HepG2 (cell line): ENCODE results near the gene MAP3K14. TPM values are rescaled to one million over a fixed set of nuclear protein-coding genes. Genes with fewer than 3 reads are reported as not detected.

Experiments
- ATAC-seq: fragments of 200-7000 bp; cut with Tn5 transposase; 3 replicates; pipeline ENCODE4 v1.9.1; 2020; ENCODE audit warnings: mild to moderate bottlenecking, moderate library complexity
- BruUV-seq: library from RNA; stranded (reverse); fragments of 400-500 nt; replicated peaks from 2 replicates; lab custom pipeline; 2021; lab: Mats Ljungman, UMichigan
- CTCF ChIA-PET: fragments of 300-600 bp; formaldehyde crosslinking; extraction: SDS; loops from one replicate; lab custom pipeline; 2021; ENCODE audit warnings: low total read pairs, inconsistent platforms, low intra/inter-chr PET ratio; lab: Yijun Ruan, JAX
- POLR2A ChIA-PET: fragments of 350-600 bp; sonication (Branson Sonifier 250); formaldehyde crosslinking; loops from one replicate; lab custom pipeline; 2020; ENCODE audit warnings: antibody characterized with exemption, inconsistent platforms; lab: Yijun Ruan, JAX
- DNase-seq: peaks from one replicate; pipeline ENCODE4 v3.0.0-alpha.2; 2015; ENCODE audit warnings: low spot score
- FAIRE-seq: peaks from 3 replicates; lab custom pipeline; 2011; peaks lifted over from hg19 to GRCh38; lab: Jason Lieb, UNC
- H2AFZ ChIP-seq: one replicate; pipeline ENCODE4 v1.6.1; 2011; ENCODE audit warnings: low read length, inconsistent platforms
- H3K27ac ChIP-seq: fragments of 300-600 bp; 3 replicates; pipeline ENCODE4 v1.8.0; 2011; ENCODE audit warnings: mixed run types, mild to moderate bottlenecking, mixed read lengths, low read length, inconsistent platforms; ENCODE audit not compliant: insufficient read depth; ENCODE audit errors: extremely low read length
- H3K27me3 ChIP-seq, 2 experiments: fragments of 200-600 bp in 1 of 2; 2 replicates in 1 of 2; 3 replicates in 1 of 2; pipeline versions ENCODE4 v1.6.0 to v1.8.0; 2011; ENCODE audit warnings: low read length in 2 of 2, mild to moderate bottlenecking in 2 of 2, moderate library complexity in 2 of 2, inconsistent platforms in 1 of 2; ENCODE audit not compliant: insufficient read depth in 2 of 2, control insufficient read depth in 1 of 2
- H3K36me3 ChIP-seq, 2 experiments: fragments of 200-600 bp in 1 of 2; replicated peaks in 1 of 2; 2 replicates in 1 of 2; 3 replicates in 1 of 2; pipeline versions ENCODE4 v1.5.1 to v1.8.0; 2011; ENCODE audit warnings: low read length in 2 of 2, inconsistent platforms in 1 of 2; ENCODE audit not compliant: insufficient read depth in 2 of 2, control insufficient read depth in 1 of 2
- H3K4me1 ChIP-seq: 2 replicates; pipeline ENCODE4 v1.5.1; 2012; ENCODE audit warnings: low read length, inconsistent platforms; ENCODE audit not compliant: insufficient read depth
- H3K4me2 ChIP-seq: 2 replicates; pipeline ENCODE4 v1.6.0; 2011; ENCODE audit warnings: low read depth, low read length, inconsistent platforms
- H3K4me3 ChIP-seq, 3 experiments: fragments of 200-600 bp in 1 of 3; sonication (generic), shearing (Covaris generic) in 1 of 3; replicated peaks in 1 of 3; 2 replicates each; pipeline ENCODE4 v1.5.1; 2011 to 2016; ENCODE audit warnings: low read length in 3 of 3, inconsistent platforms in 2 of 3, low read depth in 2 of 3, mild to moderate bottlenecking in 2 of 3, control low read depth in 1 of 3, mixed read lengths in 1 of 3; ENCODE audit not compliant: insufficient read depth in 1 of 3
- H3K79me2 ChIP-seq: one replicate; pipeline ENCODE4 v1.6.1; 2011; ENCODE audit warnings: low read length, inconsistent platforms; ENCODE audit not compliant: insufficient read depth
- H3K9ac ChIP-seq: 2 replicates; pipeline ENCODE4 v1.6.0; 2011; ENCODE audit warnings: mild to moderate bottlenecking, low read depth, low read length, inconsistent platforms; ENCODE audit not compliant: insufficient read depth
- H3K9me3 ChIP-seq: 2 replicates; pipeline ENCODE4 v1.5.1; 2012; ENCODE audit warnings: mild to moderate bottlenecking, low read length
- H4K20me1 ChIP-seq: 2 replicates; pipeline ENCODE4 v1.6.0; 2011; ENCODE audit warnings: inconsistent platforms, mild to moderate bottlenecking, low read length, moderate library complexity; ENCODE audit not compliant: insufficient read depth
- CEBPZ ChIP-seq: IDR thresholded peaks from 2 replicates; pipeline ENCODE4 v1.6.1; 2012; ENCODE audit warnings: low read length, improper control_type of control experiment
- E2F1 ChIP-seq: sonication (generic); formaldehyde crosslinking; IDR thresholded peaks from 2 replicates; pipeline ENCODE4 v1.5.0; 2020; ENCODE audit warnings: missing genetic modification reagents
- GFI1 ChIP-seq: sonication (generic); formaldehyde crosslinking; IDR thresholded peaks from 2 replicates; pipeline ENCODE4 v1.5.0; 2020; ENCODE audit warnings: missing genetic modification reagents, mild to moderate bottlenecking, borderline replicate concordance
- HDAC1 ChIP-seq: sonication (generic); formaldehyde crosslinking; IDR thresholded peaks from 2 replicates; pipeline ENCODE4 v1.5.1; 2020; ENCODE audit warnings: mild to moderate bottlenecking, missing genetic modification reagents
- HOXA7 ChIP-seq: sonication (generic); formaldehyde crosslinking; IDR thresholded peaks from 2 replicates; pipeline ENCODE4 v1.8.1; 2022; ENCODE audit warnings: mild to moderate bottlenecking, missing genetic modification reagents, moderate library complexity
- PPARG ChIP-seq: conservative IDR thresholded peaks from 2 replicates; pipeline ENCODE4 v1.6.1; 2016; ENCODE audit warnings: missing biosample characterization, missing genetic modification reagents
- RFXAP ChIP-seq: sonication (generic); formaldehyde crosslinking; IDR thresholded peaks from 2 replicates; pipeline ENCODE4 v1.4.0; 2020; ENCODE audit warnings: missing genetic modification reagents, borderline replicate concordance
- TFDP2 ChIP-seq: sonication (generic); formaldehyde crosslinking; IDR thresholded peaks from 2 replicates; pipeline ENCODE4 v1.4.0; 2020; ENCODE audit warnings: missing genetic modification reagents
- ZBTB14 ChIP-seq: sonication (generic); formaldehyde crosslinking; IDR thresholded peaks from 2 replicates; pipeline ENCODE4 v1.4.0; 2020; ENCODE audit warnings: missing genetic modification reagents
- ZBTB21 ChIP-seq: sonication (generic); formaldehyde crosslinking; IDR thresholded peaks from 2 replicates; pipeline ENCODE4 v1.4.0; 2020; ENCODE audit warnings: missing genetic modification reagents
- ZNF225 ChIP-seq: sonication (generic); formaldehyde crosslinking; IDR thresholded peaks from 2 replicates; pipeline ENCODE4 v1.4.0; 2020; ENCODE audit warnings: mild to moderate bottlenecking, missing genetic modification reagents
- ZNF235 ChIP-seq: sonication (generic); formaldehyde crosslinking; IDR thresholded peaks from 2 replicates; pipeline ENCODE4 v1.8.1; 2023; ENCODE audit warnings: mild to moderate bottlenecking, missing genetic modification reagents, borderline replicate concordance
- ZNF598 ChIP-seq: sonication (generic); formaldehyde crosslinking; IDR thresholded peaks from 2 replicates; pipeline ENCODE4 v1.5.1; 2020; ENCODE audit warnings: mild to moderate bottlenecking, missing genetic modification reagents, borderline replicate concordance
- ZNF704 ChIP-seq: sonication (generic); formaldehyde crosslinking; IDR thresholded peaks from 2 replicates; pipeline ENCODE4 v1.8.1; 2023; ENCODE audit warnings: mild to moderate bottlenecking, inconsistent platforms, moderate library complexity, missing genetic modification reagents, borderline replicate concordance
- ZNF782 ChIP-seq: sonication (generic); formaldehyde crosslinking; IDR thresholded peaks from 2 replicates; pipeline ENCODE4 v1.4.0; 2020; ENCODE audit warnings: missing genetic modification reagents, mild to moderate bottlenecking, borderline replicate concordance
- ZSCAN21 ChIP-seq: sonication (generic); formaldehyde crosslinking; IDR thresholded peaks from 2 replicates; pipeline ENCODE4 v1.8.0; 2022; ENCODE audit warnings: mild to moderate bottlenecking, missing genetic modification reagents, moderate library complexity, borderline replicate concordance
- WGBS: methylation state at CpG from one replicate; pipeline ENCODE4 v1.1.6; 2017; ENCODE audit warnings: low lambda C conversion rate; 5-methylcytosine and 5-hydroxymethylcytosine counted together
- in situ Hi-C: cut with HindIII; loops from 2 replicates; pipeline ENCODE4 v1.10.0; 2017; ENCODE audit warnings: low pct_unique_long_range_greater_than_20kb; ENCODE audit not compliant: extremely low pct_ligation_motif_present
- intact Hi-C: fragments of 100-400 bp; cut with micrococcal nuclease; formaldehyde crosslinking; loops from one replicate; pipeline ENCODE4 v1.10.0; 2022; ENCODE audit not compliant: unreplicated experiment
- polyA plus RNA-seq, 8 experiments: library from polyadenylated mRNA; depleted of rRNA in 3 of 8; stranded (reverse) in 7 of 8; unstranded in 1 of 8; fragments of >200 nt; fragmentation: Illumina TruSeq in 4 of 8; extraction: Trizol in 4 of 8; gene quantifications; 2 replicates each; pipeline versions ENCODE4 v1.2.1 to v1.2.3, GENCODE V29; 2011 to 2016; ENCODE audit warnings: low read depth in 4 of 8, missing spikeins in 1 of 8, mixed read lengths in 1 of 8; ENCODE audit not compliant: insufficient read depth in 1 of 8
- total RNA-seq, 5 experiments: library from RNA; depleted of rRNA; stranded (reverse); fragments of >200 nt; fragmentation: Illumina TruSeq; extraction: Trizol; gene quantifications; 2 replicates each; pipeline ENCODE4 v1.2.3, GENCODE V29; 2016; ENCODE audit warnings: low read depth in 1 of 5

The MAP3K14 gene
- total and polyA plus RNA-seq, 2 of the 13 experiments (the other 11 are each of a cell fraction or from before 2014, with no cell fraction given) = 2.6 TPM

GRCh38 chr17:45332505-45332904 lies 15.7 kb upstream of the MAP3K14 start (continued):
- no peak for TF ChIP-seq PPARG
- no peak for TF ChIP-seq ZNF235
- no peak for TF ChIP-seq ZNF225 (CRISPR knock-in tag)
- no peak for TF ChIP-seq RFXAP (CRISPR knock-in tag)
- TF ChIP-seq HOXA7 = no peak

GRCh38 chr17:45326626-45327025 lies 9.8 kb upstream of the MAP3K14 start:
- in situ Hi-C loops = no loop called here
- FAIRE-seq = no peak
- WGBS = 73% methylated on average over 7 of the region's 7 CpGs
- TF ChIP-seq CEBPZ = no peak
- no peak for TF ChIP-seq ZNF782 (CRISPR knock-in tag)
- no peak for TF ChIP-seq ZNF598 (CRISPR knock-in tag)
- TF ChIP-seq E2F1 = no peak
- no peak for TF ChIP-seq ZSCAN21 (CRISPR knock-in tag)
- no peak for TF ChIP-seq GFI1
- TF ChIP-seq TFDP2 (CRISPR knock-in tag) = no peak
- no peak for TF ChIP-seq HDAC1
- no peak for TF ChIP-seq ZBTB21 (CRISPR knock-in tag)
- no peak for TF ChIP-seq ZBTB14
- no peak for TF ChIP-seq ZNF704 (CRISPR knock-in tag)

More at GRCh38 chr17:45326626-45327025, 9.8 kb upstream of the MAP3K14 start:
- Histone ChIP-seq H3K9ac (no peak overlapping the region), H3K4me1 (peaks cover 7% of the 10 kb centered on the region; the same call in 1 of the 2 replicates), H4K20me1 (no peaks in the 10 kb centered on the region), H3K27ac (no peak overlapping the region), H3K4me3 (no peak overlapping the region), H3K36me3 (no peaks in the 10 kb centered on the region; a peak in 1 of 5 replicates), H3K4me2 (no peak overlapping the region), H2AFZ (no peak overlapping the region), H3K9me3 (no peaks in the 10 kb centered on the region), H3K27me3 (peaks cover 5 to 21% of the 10 kb centered on the region in 2 experiments; a peak in 2 of 5 replicates), H3K79me2 (no peaks in the 10 kb centered on the region)
- no peak for DNase-seq
- BruUV-seq = no TSS peak
- CTCF ChIA-PET = no interaction called here
- intact Hi-C loops = no loop called here
- ATAC-seq = no peak
- POLR2A ChIA-PET = interaction anchor here (1.4 kb wide), 1 partner anchor 9 kb away, joined by 5 read pairs; the partner anchor contains the start of gene MAP3K14
